GM18520 (cell line): ENCODE data around the gene GPR151.
A peak's percentile ranks its signal among the peaks of the same experiment; 100 is the strongest.
"Not testable (repeated sequence)": the region's sequence is repeated elsewhere in the genome, so short reads cannot be mapped to it uniquely, and the experiment has no call there.

ENCODE experiments used
- ATAC-seq: cut with Tn5 transposase; IDR thresholded peaks from one replicate; pipeline ENCODE4 v1.9.1; 2021; ENCODE audit not compliant: unreplicated experiment

The GPR151 gene

DNA sequence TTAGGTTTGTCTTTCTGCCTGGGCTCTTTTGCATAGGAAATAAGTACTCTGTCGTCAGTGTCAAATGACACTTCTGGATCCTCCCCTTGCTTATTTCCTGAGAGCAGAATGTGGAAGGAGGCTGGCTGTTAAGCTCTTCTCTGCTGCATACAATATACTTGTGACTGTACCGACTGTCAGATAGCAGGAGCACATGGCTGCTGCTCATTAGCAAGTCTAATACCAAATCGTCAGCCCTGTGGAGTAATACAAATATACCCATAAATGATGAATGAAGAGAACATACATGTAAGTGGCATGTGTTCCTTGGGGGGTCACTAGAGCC, at the start of gene GPR151:
Gene GPR151, minus strand, starts transcription at position 40 of the 325 bp plus-strand sequence. CDS start 77 bp downstream, outside the sequence.
- ATAC-seq, result no peak

- ATAC-seq, result no peak
Measured at GRCh38 chr5:146564007-146564762, 48.2 kb upstream of the GPR151 start.

DNA sequence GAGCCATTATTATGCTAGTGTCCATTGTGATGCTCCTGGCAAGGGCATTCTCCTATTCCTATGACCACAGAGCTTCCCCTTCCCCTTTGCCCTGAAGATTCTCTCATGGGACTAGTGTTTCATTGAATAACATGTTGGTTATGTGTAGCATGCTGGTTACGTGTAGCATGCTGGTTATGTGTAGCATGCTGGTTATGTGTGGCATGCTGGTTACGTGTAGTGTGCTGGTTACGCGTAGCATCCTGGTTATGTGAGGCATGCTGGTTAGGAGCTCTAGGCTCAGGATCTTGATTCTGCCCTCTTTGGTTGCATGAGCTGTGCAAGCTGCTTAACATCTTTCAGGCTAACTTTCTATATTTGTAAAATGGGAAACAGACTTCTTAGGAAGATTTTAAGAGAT, 46.5 kb upstream of the GPR151 start:
- ATAC-seq, result no peak

- ATAC-seq, result no peak
Measured at GRCh38 chr5:146561711-146562110, 45.7 kb upstream of the GPR151 start.

- no peak for ATAC-seq
Measured at GRCh38 chr5:146560205-146560812, 44.3 kb upstream of the GPR151 start.

GRCh38 chr5:146556884-146557283, 40.9 kb upstream of the GPR151 start:
- not testable (repeated sequence) for ATAC-seq

DNA sequence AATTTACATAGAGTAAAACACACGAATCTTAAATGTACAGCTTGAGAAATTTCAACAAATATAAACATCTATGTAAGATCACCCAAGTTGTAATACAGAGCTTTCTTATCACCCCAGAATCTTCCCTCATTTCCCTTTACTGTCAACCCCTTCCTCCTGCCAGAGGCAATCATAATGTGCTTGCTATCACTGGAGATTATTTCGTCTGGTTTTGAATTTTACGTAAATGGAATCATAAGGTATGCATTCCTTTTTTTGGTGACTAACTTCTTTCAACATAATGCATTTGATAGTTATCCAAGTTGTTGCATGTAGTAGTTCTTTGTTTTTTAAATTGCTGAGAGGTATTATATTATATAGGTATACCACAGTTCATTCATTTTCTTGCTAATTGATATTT, 37.5 kb upstream of the GPR151 start:
- no peak for ATAC-seq

DNA sequence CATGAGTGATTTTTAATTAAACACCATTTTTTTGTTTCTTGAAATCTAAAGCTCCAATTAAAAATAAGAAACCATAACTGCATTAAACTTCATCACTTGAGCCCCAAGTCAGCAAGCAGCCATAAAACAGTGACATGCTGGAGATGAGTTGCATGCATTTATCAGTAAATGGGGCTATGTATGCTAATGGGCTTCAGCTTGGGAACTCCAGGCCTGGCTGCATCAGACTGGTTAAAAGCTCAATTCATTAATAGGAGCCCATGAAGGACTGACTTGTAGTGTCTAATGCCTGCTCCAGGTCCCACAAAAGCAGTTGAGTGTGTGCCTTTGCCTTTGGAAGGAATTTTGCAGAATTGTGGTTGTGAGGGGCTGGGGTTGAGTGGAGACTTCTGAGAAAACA, 33.6 kb upstream of the GPR151 start:
- ATAC-seq, result no peak

DNA sequence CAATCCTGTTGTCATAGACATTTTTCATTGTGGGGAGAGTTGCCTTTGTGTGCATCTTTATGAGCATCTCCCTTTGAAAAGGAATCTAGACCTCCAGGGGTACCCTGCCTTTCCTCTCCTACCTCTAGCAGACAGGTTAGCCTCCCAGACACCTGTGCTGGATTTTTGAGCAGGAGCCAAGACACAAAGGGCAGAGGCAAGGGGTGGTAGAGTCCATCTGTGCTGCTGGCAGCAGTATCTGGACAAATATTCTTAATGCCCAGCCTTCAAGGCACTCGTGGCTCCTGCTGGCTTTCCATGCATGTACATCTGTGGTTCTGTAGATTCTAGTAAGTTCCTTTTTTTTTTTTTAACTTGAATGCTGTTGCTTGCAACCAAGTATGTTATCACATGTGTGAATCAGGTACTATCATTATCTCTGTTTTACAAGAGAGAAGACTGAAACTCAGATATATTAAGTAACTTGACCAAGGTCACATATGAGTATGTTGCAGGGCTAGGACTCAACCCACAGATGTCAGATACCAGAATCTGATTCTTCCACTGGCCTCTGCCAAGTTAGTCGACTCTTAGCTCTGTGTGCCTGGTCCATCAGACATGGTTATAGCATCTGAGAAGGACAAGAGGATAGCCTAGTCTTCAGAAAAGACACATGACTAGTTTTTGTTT, 32.9 kb upstream of the GPR151 start:
- ATAC-seq, result peak; percentile 50

GRCh38 chr5:146544232-146544631, 28.2 kb upstream of the GPR151 start:
- ATAC-seq, result no peak

- ATAC-seq, result peak; percentile 90
Measured at GRCh38 chr5:146541958-146542849, 26.2 kb upstream of the GPR151 start.

GRCh38 chr5:146540414-146540813, 24.4 kb upstream of the GPR151 start:
- ATAC-seq, result no peak

- ATAC-seq, result no peak
Measured at GRCh38 chr5:146539973-146540372, 24.0 kb upstream of the GPR151 start.

GRCh38 chr5:146538432-146538831, 22.4 kb upstream of the GPR151 start:
- ATAC-seq, result no peak

GRCh38 chr5:146533882-146534281, 17.9 kb upstream of the GPR151 start:
- ATAC-seq, result no peak

DNA sequence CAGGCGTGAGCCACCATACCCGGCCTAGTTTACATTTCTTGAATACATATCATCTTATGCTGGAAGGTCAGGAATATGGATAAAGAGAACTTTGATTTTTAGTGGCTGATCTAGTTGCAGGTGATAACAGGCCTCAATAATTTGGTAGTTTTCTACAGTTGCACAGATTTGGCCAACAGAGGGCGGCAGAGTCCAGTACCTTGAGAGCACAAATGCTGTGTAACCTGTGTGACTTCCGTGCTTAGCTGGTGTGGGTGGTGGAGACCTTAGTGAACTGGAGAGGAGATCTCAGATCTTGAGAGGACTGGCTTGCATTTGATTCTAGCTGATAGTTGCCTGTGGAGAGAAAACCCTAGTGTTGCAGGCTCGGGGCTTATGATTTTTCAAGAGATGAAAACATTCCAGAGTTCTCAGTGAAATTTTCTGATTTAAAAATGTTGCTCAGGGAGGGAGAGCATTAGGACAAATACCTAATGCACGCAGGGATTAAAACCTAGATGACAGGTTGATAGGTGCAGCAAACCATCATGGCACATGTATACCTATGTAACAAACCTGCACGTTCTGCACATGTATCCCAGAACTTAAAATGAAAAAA, 17.4 kb upstream of the GPR151 start:
- ATAC-seq, result peak; percentile 90

DNA sequence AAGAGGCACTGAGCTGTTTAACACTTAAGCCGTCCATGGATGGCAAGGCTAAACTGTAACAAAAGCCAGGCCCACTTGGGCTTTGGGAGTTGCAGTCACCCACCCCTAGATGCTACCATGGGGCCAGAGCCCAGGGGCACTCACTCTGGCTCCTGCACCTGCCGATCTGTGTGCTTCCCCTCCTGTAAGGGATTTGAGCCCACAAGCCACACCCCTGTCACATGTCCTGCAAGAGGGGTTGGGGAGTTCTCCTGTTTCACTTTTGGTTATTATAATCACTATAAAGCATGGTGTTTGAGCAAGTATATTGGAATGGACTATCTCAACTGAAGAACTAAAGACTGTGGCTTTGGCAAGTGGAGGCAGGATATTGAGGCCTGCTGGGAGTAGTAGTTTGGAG, 14.0 kb upstream of the GPR151 start:
- ATAC-seq, result peak; percentile 52

DNA sequence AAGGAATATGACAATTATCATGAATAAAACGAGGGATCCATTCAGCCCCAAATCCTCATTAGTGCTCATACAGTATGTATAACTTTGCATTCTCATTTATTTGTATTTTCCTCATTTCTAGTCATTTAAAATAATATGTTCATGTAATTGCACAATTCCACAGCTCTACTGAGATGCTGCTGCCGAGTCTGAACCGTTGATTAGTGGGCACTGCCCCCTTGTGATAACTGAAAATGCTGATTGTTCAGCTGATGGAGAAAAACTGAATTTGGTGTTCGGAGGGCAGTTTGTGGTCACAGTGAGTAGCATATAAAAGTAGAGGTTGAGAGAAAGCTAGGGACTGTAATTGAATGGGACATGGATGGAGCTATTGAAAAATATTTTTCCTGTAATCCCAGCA, 12.2 kb upstream of the GPR151 start:
- no peak for ATAC-seq

GRCh38 chr5:146527785-146528184, 11.8 kb upstream of the GPR151 start:
- no peak for ATAC-seq

- no peak for ATAC-seq
Measured at GRCh38 chr5:146523698-146524097, 7.7 kb upstream of the GPR151 start.
